Neural cell (in vitro differentiated cells): ENCODE measurements around the gene WDR31. TPM values are rescaled to one million over a fixed set of nuclear protein-coding genes. Genes with fewer than 3 reads are reported as not detected.

Source experiments
- H2AFZ ChIP-seq: fragments of 200-600, 300-800 bp; sonication (generic), shearing (Covaris generic); 2 replicates; pipeline ENCODE4 v1.6.0; 2014; ENCODE audit warnings: low read depth, mild to moderate bottlenecking, antibody characterized with exemption, low read length, moderate library complexity
- H3F3A ChIP-seq: fragments of 200-600 bp; shearing (Covaris generic); 2 replicates; pipeline ENCODE4 v1.6.1; 2016; ENCODE audit warnings: mild to moderate bottlenecking, moderate library complexity, mixed read lengths, antibody characterized with exemption, low read length; ENCODE audit not compliant: insufficient read depth, poor library complexity, severe bottlenecking
- H3K27ac ChIP-seq: fragments of 200-600, 300-800 bp; sonication (generic), shearing (Covaris generic); 2 replicates; pipeline ENCODE4 v1.5.1; 2014; ENCODE audit warnings: mild to moderate bottlenecking, low read length, moderate library complexity
- H3K27me3 ChIP-seq: fragments of 300-800, 200-600 bp; sonication (generic), shearing (Covaris generic); 2 replicates; pipeline ENCODE4 v1.6.0; 2014; ENCODE audit warnings: mild to moderate bottlenecking, low read depth, low read length, moderate library complexity; ENCODE audit not compliant: insufficient read depth
- H3K36me3 ChIP-seq: fragments of 300-800, 200-600 bp; sonication (generic), shearing (Covaris generic); 2 replicates; pipeline ENCODE4 v1.5.1; 2014; ENCODE audit warnings: mild to moderate bottlenecking, antibody characterized with exemption, low read length, moderate library complexity; ENCODE audit not compliant: insufficient read depth
- H3K4me2 ChIP-seq: fragments of 300-800, 200-600 bp; sonication (generic), shearing (Covaris generic); 2 replicates; pipeline ENCODE4 v1.6.0; 2014; ENCODE audit warnings: mild to moderate bottlenecking, low read length
- H3K4me3 ChIP-seq: fragments of 300-800, 200-600 bp; sonication (generic), shearing (Covaris generic); 2 replicates; pipeline ENCODE4 v1.5.1; 2014; ENCODE audit warnings: mild to moderate bottlenecking, low read length, moderate library complexity
- H3K79me2 ChIP-seq: fragments of 200-600 bp; shearing (Covaris generic); replicated peaks from 2 replicates; pipeline ENCODE4 v1.6.0; 2014; ENCODE audit warnings: mild to moderate bottlenecking, low read length, moderate library complexity; ENCODE audit not compliant: insufficient read depth
- H3K9ac ChIP-seq: fragments of 300-800, 200-600 bp; sonication (generic), shearing (Covaris generic); 2 replicates; pipeline ENCODE4 v1.6.1; 2016; ENCODE audit warnings: mild to moderate bottlenecking, low read length, mixed read lengths
- H3K9me2 ChIP-seq: fragments of 200-600 bp; shearing (Covaris generic); 2 replicates; pipeline ENCODE4 v1.6.1; 2016; ENCODE audit warnings: mild to moderate bottlenecking, low read length, mixed read lengths; ENCODE audit not compliant: insufficient read depth
- H3K9me3 ChIP-seq: fragments of 200-600, 300-800 bp; sonication (generic), shearing (Covaris generic); 2 replicates; pipeline ENCODE4 v1.6.1; 2016; ENCODE audit warnings: mild to moderate bottlenecking, mixed run types, low read length, moderate library complexity, mixed read lengths
- H4K20me1 ChIP-seq: fragments of 200-600 bp; shearing (Covaris generic); 2 replicates; pipeline ENCODE4 v1.6.1; 2016; ENCODE audit warnings: mild to moderate bottlenecking, mixed run types; ENCODE audit not compliant: insufficient read depth
- CTCF ChIP-seq: fragments of 450-650 bp; IDR thresholded peaks from 2 replicates; pipeline ENCODE4 v1.5.1; 2014; ENCODE audit warnings: antibody characterized with exemption, mild to moderate bottlenecking, moderate library complexity; ENCODE audit not compliant: poor library complexity, severe bottlenecking
- EP300 ChIP-seq: fragments of 450-650 bp; conservative IDR thresholded peaks from 2 replicates; pipeline ENCODE4 v1.6.1; 2014; ENCODE audit warnings: antibody characterized with exemption, mild to moderate bottlenecking, moderate library complexity; ENCODE audit not compliant: poor library complexity, severe bottlenecking
- EZH2 ChIP-seq: fragments of 200-600, 300-800 bp; shearing (Covaris generic), sonication (generic); IDR thresholded peaks from 2 replicates; pipeline ENCODE4 v1.6.1; 2014; ENCODE audit warnings: antibody characterized with exemption, low read length, borderline replicate concordance, mild to moderate bottlenecking; ENCODE audit not compliant: insufficient read depth, poor library complexity, severe bottlenecking
- MXI1 ChIP-seq: fragments of 450-650 bp; conservative IDR thresholded peaks from 2 replicates; pipeline ENCODE4 v1.6.1; 2014; ENCODE audit warnings: antibody characterized with exemption, mild to moderate bottlenecking; ENCODE audit not compliant: poor library complexity, severe bottlenecking
- POLR2AphosphoS5 ChIP-seq: IDR thresholded peaks from 2 replicates; pipeline ENCODE4 v1.6.1; 2012
- RAD21 ChIP-seq: fragments of 450-650 bp; conservative IDR thresholded peaks from 2 replicates; pipeline ENCODE4 v1.6.1; 2014; ENCODE audit warnings: antibody characterized with exemption, mild to moderate bottlenecking, moderate library complexity
- REST ChIP-seq: IDR thresholded peaks from 2 replicates; pipeline ENCODE4 v1.6.1; 2012; ENCODE audit warnings: borderline replicate concordance
- SMC3 ChIP-seq: fragments of 450-650 bp; conservative IDR thresholded peaks from 2 replicates; pipeline ENCODE4 v1.6.1; 2014; ENCODE audit warnings: antibody characterized with exemption, mild to moderate bottlenecking, moderate library complexity; ENCODE audit not compliant: poor library complexity
- TAF1 ChIP-seq: IDR thresholded peaks from 2 replicates; pipeline ENCODE4 v1.6.1; 2012; ENCODE audit warnings: low read depth
- polyA plus RNA-seq: library from polyadenylated mRNA; depleted of rRNA; stranded (reverse); fragments of >200 nt; gene quantifications from 2 replicates; pipeline ENCODE4 v1.2.3, GENCODE V29; 2014

WDR31 gene
- polyA plus RNA-seq, 1 donor from 2014 or later = 0.59 TPM

DNA sequence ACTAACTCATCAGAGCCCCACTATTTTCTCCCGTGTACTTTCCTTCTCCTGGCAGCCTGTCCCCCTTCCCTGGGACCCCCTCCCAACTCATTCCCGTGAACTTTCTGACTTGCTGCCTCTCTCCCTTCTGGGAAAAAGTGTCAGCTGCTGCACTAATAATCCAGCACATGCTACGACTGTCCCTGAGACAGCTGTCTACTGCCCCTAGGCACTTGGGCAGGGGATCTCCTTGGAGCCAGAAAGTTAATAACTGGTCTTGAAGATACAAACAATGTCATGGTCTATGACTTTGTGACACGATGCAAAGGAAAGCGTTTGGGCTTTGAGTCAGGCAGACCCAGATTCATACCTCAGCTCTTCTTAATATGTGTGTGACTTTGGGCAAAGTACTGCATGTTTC, 26.8 kb downstream of the WDR31 start:
- Histone ChIP-seq H4K20me1 (no peaks in the 10 kb centered on the region), H3K9ac (no peak overlapping the region), H3K4me3 (no peak overlapping the region), H3K79me2 (no peaks in the 10 kb centered on the region), H3K27ac (no peak overlapping the region), H3K27me3 (no peaks in the 10 kb centered on the region), H3F3A (no peaks in the 10 kb centered on the region), H3K4me2 (no peak overlapping the region), H3K36me3 (no peaks in the 10 kb centered on the region), H3K9me3 (no peaks in the 10 kb centered on the region), H2AFZ (no peak overlapping the region), H3K9me2 (no peaks in the 10 kb centered on the region)
- TF ChIP-seq TAF1 (no peak), EZH2 (no peak), RAD21 (no peak), MXI1 (no peak), EP300 (no peak), SMC3 (no peak), POLR2AphosphoS5 (no peak), REST (no peak)

- H3F3A ChIP-seq = no peaks in the 10 kb centered on the region
Observed at GRCh38 chr9:113311961-113312360, 28.1 kb downstream of the WDR31 start.

More at GRCh38 chr9:113311961-113312360, 28.1 kb downstream of the WDR31 start:
- Histone ChIP-seq H4K20me1 (no peaks in the 10 kb centered on the region), H3K4me2 (no peak overlapping the region), H2AFZ (no peak overlapping the region), H3K27me3 (no peaks in the 10 kb centered on the region), H3K36me3 (no peaks in the 10 kb centered on the region), H3K9ac (no peak overlapping the region), H3K4me3 (no peak overlapping the region), H3K9me3 (no peaks in the 10 kb centered on the region), H3K9me2 (no peaks in the 10 kb centered on the region), H3K27ac (no peak overlapping the region), H3K79me2 (no peaks in the 10 kb centered on the region)
- TF ChIP-seq MXI1 (no peak), POLR2AphosphoS5 (no peak), TAF1 (no peak), REST (no peak), RAD21 (no peak), EP300 (no peak), CTCF (no peak), SMC3 (no peak), EZH2 (no peak)
